K562 (cell line): ENCODE measurements around the gene DDR1. TPM values are rescaled to one million over a fixed set of nuclear protein-coding genes. Genes with fewer than 3 reads are reported as not detected.

Source experiments
- HNRNPK ChIP-seq: fragments of 200-400 bp; formaldehyde crosslinking; IDR thresholded peaks from one replicate; pipeline ENCODE4 v1.6.1; 2018; ENCODE audit warnings: mild to moderate bottlenecking, low read depth, low read length; ENCODE audit not compliant: poor library complexity, severe bottlenecking
- NFE2 ChIP-seq: IDR thresholded peaks from 2 replicates; pipeline ENCODE4 v1.6.1; 2014; ENCODE audit warnings: antibody characterized with exemption, low read depth
- POLR2AphosphoS5 ChIP-seq: IDR thresholded peaks from 2 replicates; pipeline ENCODE4 v1.6.1; 2011; ENCODE audit warnings: mild to moderate bottlenecking, low read depth, low read length, moderate library complexity; ENCODE audit not compliant: control insufficient read depth, insufficient read depth
- SMARCB1 ChIP-seq: IDR thresholded peaks from 2 replicates; pipeline ENCODE4 v1.6.1; 2011; ENCODE audit warnings: improper control_type of control experiment, low read depth; ENCODE audit not compliant: insufficient read length
- ZNF274 ChIP-seq: IDR thresholded peaks from 2 replicates; pipeline ENCODE4 v1.6.1; 2011; ENCODE audit warnings: low read depth, mild to moderate bottlenecking, low read length, moderate library complexity, borderline replicate concordance
- polyA plus RNA-seq, 8 experiments: library from polyadenylated mRNA; depleted of rRNA in 4 of 8; stranded (reverse) in 5 of 8; unstranded in 3 of 8; fragments of >200 nt; fragmentation: Nextera tagmentation in 2 of 8; fragmentation: Illumina TruSeq in 1 of 8; extraction: Ambion mirVana in 2 of 8; extraction: Trizol in 1 of 8; gene quantifications; 2 replicates each; pipeline versions ENCODE4 v1.2.1 to v1.2.3, GENCODE V29; 2011 to 2014; ENCODE audit warnings: inconsistent platforms in 1 of 8, missing spikeins in 1 of 8
- total RNA-seq, 7 experiments: library from RNA; depleted of rRNA in 6 of 7; stranded (reverse); fragments of >200 nt in 6 of 7; fragmentation: Illumina TruSeq in 2 of 7; extraction: Trizol in 2 of 7; gene quantifications; 2 replicates each; pipeline versions ENCODE4 v1.2.1 to v1.2.3, GENCODE V29; 2011 to 2021; ENCODE audit warnings: low replicate concordance in 1 of 7
- TF ChIP-seq, protein P1 (sequence below): conservative IDR thresholded peaks from 2 replicates; pipeline ENCODE4 v1.6.1; 2011; ENCODE audit warnings: low read depth, mild to moderate bottlenecking, low read length; ENCODE audit not compliant: control insufficient read depth
- TF ChIP-seq, protein P2 (sequence below): IDR thresholded peaks from 2 replicates; pipeline ENCODE4 v1.6.1; 2011; ENCODE audit not compliant: insufficient read length; ENCODE audit errors: extremely low read depth
- TF ChIP-seq, protein P3 (sequence below): sonication (generic); formaldehyde crosslinking; IDR thresholded peaks from 2 replicates; pipeline ENCODE4 v1.8.0; 2022; ENCODE audit warnings: mild to moderate bottlenecking, low read depth, missing genetic modification reagents
- TF ChIP-seq, protein P4 (sequence below): IDR thresholded peaks from 2 replicates; pipeline ENCODE4 v1.6.1; 2011; ENCODE audit warnings: borderline replicate concordance, low read depth, mild to moderate bottlenecking, moderate library complexity, low read length; ENCODE audit not compliant: insufficient read depth, poor library complexity, severe bottlenecking
- TF ChIP-seq, protein P5 (sequence below): sonication (generic); formaldehyde crosslinking; IDR thresholded peaks from 2 replicates; pipeline ENCODE4 v1.9.0; 2022; ENCODE audit warnings: mild to moderate bottlenecking, missing genetic modification reagents
- TF ChIP-seq, protein P6 (sequence below), 2 experiments: fragments of 450-650 bp in 1 of 2; IDR thresholded peaks; 2 replicates each; pipeline ENCODE4 v1.6.1; 2011 to 2017; ENCODE audit warnings: low read depth in 2 of 2, antibody characterized with exemption in 1 of 2, borderline replicate concordance in 1 of 2, low read length in 1 of 2, mild to moderate bottlenecking in 1 of 2, mixed read lengths in 1 of 2; ENCODE audit not compliant: control insufficient read depth in 1 of 2
- TF ChIP-seq, protein P7 (sequence below): sonication (generic); formaldehyde crosslinking; IDR thresholded peaks from 2 replicates; pipeline ENCODE4 v1.4.0; 2020; ENCODE audit warnings: mild to moderate bottlenecking, missing genetic modification reagents

DDR1 gene
- total and polyA plus RNA-seq, 9 of the 15 experiments (the other 6 are each of a cell fraction or from before 2014, with no cell fraction given): 1.4 to 44.6 (median 12.2) TPM

DNA sequence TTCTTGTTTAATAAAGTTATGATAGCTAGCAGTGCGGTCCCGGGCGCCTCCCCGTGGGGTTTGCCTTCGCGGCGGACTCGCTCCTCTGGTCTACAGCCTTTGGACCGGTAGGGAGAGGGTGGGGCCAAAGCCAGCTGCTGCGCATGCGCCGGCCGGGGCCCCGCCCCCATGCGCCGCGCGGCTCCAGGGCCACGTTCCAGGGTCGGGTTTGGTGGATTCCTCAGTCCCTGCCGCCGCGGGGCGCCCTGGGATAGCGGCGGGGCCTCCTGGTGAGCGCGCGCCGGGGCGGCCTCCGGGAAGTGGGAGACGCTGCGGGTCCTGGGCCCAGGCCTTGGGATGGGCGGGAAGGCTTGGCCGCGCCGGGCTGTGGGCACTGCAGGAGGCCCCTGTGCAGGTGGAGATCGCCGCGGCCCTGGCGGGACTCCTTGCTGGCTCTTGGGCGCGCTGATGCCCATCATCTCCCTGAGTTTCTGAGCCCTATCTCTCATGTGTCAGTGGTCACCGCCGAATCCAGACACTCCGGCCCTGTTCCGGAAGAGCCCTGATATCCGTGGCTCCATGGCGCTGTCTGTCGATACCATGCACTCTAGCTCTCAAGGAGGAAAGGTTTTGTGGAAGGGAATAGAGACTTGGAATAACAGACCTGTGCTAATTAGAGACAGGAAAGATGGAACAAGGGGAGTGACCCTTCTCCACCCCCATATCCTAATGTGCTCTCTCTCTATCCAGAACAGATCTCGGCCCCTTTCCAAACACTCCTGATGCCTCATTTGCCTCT, 29.9 kb downstream of the DDR1 start, which contains the start of gene VARS2 (continued):
- TF ChIP-seq, protein P1, sequence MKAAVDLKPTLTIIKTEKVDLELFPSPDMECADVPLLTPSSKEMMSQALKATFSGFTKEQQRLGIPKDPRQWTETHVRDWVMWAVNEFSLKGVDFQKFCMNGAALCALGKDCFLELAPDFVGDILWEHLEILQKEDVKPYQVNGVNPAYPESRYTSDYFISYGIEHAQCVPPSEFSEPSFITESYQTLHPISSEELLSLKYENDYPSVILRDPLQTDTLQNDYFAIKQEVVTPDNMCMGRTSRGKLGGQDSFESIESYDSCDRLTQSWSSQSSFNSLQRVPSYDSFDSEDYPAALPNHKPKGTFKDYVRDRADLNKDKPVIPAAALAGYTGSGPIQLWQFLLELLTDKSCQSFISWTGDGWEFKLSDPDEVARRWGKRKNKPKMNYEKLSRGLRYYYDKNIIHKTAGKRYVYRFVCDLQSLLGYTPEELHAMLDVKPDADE: no peak
- TF ChIP-seq, protein P2, sequence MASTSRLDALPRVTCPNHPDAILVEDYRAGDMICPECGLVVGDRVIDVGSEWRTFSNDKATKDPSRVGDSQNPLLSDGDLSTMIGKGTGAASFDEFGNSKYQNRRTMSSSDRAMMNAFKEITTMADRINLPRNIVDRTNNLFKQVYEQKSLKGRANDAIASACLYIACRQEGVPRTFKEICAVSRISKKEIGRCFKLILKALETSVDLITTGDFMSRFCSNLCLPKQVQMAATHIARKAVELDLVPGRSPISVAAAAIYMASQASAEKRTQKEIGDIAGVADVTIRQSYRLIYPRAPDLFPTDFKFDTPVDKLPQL: no peak
- no peak for TF ChIP-seq SMARCB1
- TF ChIP-seq, protein P3, sequence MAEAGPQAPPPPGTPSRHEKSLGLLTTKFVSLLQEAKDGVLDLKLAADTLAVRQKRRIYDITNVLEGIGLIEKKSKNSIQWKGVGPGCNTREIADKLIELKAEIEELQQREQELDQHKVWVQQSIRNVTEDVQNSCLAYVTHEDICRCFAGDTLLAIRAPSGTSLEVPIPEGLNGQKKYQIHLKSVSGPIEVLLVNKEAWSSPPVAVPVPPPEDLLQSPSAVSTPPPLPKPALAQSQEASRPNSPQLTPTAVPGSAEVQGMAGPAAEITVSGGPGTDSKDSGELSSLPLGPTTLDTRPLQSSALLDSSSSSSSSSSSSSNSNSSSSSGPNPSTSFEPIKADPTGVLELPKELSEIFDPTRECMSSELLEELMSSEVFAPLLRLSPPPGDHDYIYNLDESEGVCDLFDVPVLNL (CRISPR knock-in tag): no peak; the same call in 1 of the 2 replicates
- peak; percentile 83 for TF ChIP-seq POLR2AphosphoS5
- no peak for TF ChIP-seq HNRNPK
- no peak; the same call in 1 of the 2 replicates for TF ChIP-seq ZNF274
- TF ChIP-seq, protein P4, sequence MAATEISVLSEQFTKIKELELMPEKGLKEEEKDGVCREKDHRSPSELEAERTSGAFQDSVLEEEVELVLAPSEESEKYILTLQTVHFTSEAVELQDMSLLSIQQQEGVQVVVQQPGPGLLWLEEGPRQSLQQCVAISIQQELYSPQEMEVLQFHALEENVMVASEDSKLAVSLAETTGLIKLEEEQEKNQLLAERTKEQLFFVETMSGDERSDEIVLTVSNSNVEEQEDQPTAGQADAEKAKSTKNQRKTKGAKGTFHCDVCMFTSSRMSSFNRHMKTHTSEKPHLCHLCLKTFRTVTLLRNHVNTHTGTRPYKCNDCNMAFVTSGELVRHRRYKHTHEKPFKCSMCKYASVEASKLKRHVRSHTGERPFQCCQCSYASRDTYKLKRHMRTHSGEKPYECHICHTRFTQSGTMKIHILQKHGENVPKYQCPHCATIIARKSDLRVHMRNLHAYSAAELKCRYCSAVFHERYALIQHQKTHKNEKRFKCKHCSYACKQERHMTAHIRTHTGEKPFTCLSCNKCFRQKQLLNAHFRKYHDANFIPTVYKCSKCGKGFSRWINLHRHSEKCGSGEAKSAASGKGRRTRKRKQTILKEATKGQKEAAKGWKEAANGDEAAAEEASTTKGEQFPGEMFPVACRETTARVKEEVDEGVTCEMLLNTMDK: peak; percentile 44
- TF ChIP-seq, protein P5, sequence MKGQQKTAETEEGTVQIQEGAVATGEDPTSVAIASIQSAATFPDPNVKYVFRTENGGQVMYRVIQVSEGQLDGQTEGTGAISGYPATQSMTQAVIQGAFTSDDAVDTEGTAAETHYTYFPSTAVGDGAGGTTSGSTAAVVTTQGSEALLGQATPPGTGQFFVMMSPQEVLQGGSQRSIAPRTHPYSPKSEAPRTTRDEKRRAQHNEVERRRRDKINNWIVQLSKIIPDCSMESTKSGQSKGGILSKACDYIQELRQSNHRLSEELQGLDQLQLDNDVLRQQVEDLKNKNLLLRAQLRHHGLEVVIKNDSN (CRISPR knock-in tag): no peak; the same call in 1 of the 2 replicates
- TF ChIP-seq NFE2: no peak
- TF ChIP-seq, protein P6, sequence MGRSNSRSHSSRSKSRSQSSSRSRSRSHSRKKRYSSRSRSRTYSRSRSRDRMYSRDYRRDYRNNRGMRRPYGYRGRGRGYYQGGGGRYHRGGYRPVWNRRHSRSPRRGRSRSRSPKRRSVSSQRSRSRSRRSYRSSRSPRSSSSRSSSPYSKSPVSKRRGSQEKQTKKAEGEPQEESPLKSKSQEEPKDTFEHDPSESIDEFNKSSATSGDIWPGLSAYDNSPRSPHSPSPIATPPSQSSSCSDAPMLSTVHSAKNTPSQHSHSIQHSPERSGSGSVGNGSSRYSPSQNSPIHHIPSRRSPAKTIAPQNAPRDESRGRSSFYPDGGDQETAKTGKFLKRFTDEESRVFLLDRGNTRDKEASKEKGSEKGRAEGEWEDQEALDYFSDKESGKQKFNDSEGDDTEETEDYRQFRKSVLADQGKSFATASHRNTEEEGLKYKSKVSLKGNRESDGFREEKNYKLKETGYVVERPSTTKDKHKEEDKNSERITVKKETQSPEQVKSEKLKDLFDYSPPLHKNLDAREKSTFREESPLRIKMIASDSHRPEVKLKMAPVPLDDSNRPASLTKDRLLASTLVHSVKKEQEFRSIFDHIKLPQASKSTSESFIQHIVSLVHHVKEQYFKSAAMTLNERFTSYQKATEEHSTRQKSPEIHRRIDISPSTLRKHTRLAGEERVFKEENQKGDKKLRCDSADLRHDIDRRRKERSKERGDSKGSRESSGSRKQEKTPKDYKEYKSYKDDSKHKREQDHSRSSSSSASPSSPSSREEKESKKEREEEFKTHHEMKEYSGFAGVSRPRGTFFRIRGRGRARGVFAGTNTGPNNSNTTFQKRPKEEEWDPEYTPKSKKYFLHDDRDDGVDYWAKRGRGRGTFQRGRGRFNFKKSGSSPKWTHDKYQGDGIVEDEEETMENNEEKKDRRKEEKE (IDR thresholded peaks at IDR 0.05; ENCODE audit: borderline replicate concordance in 1 of 2, control insufficient read depth in 1 of 2, low read depth in 2 of 2, low read length in 1 of 2): no peak
- TF ChIP-seq, protein P7, sequence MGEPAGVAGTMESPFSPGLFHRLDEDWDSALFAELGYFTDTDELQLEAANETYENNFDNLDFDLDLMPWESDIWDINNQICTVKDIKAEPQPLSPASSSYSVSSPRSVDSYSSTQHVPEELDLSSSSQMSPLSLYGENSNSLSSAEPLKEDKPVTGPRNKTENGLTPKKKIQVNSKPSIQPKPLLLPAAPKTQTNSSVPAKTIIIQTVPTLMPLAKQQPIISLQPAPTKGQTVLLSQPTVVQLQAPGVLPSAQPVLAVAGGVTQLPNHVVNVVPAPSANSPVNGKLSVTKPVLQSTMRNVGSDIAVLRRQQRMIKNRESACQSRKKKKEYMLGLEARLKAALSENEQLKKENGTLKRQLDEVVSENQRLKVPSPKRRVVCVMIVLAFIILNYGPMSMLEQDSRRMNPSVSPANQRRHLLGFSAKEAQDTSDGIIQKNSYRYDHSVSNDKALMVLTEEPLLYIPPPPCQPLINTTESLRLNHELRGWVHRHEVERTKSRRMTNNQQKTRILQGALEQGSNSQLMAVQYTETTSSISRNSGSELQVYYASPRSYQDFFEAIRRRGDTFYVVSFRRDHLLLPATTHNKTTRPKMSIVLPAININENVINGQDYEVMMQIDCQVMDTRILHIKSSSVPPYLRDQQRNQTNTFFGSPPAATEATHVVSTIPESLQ (CRISPR knock-in tag): peak; percentile 84; the same call in 1 of the 2 replicates
